HG03469 (cell line): ENCODE data around the gene TENM3.
A peak's percentile ranks its signal among the peaks of the same experiment; 100 is the strongest.
"Not testable (repeated sequence)": the region's sequence is repeated elsewhere in the genome, so short reads cannot be mapped to it uniquely, and the experiment has no call there.

Experiments used
- ATAC-seq: cut with Tn5 transposase; IDR thresholded peaks from one replicate; pipeline ENCODE4 v1.9.1; 2021; ENCODE audit warnings: mild to moderate bottlenecking, moderate library complexity, moderate number of reproducible peaks; ENCODE audit not compliant: unreplicated experiment

Gene TENM3

GRCh38 chr4:182385897-182386296 lies 142.7 kb downstream of the TENM3 start:
- peak; percentile 59 for ATAC-seq

GRCh38 chr4:182386576-182386975 lies 143.4 kb downstream of the TENM3 start:
- ATAC-seq: not testable (repeated sequence)

GRCh38 chr4:182391111-182391684 lies 148.0 kb downstream of the TENM3 start:
- ATAC-seq: no peak

GRCh38 chr4:182394181-182394580 lies 151.0 kb downstream of the TENM3 start:
- ATAC-seq: no peak

- no peak for ATAC-seq
Measured at GRCh38 chr4:182400081-182400480, 156.9 kb downstream of the TENM3 start.

- no peak for ATAC-seq
Measured at GRCh38 chr4:182400790-182401189, 157.6 kb downstream of the TENM3 start.

- no peak for ATAC-seq
Measured at GRCh38 chr4:182404376-182404775, 161.2 kb downstream of the TENM3 start.

GRCh38 chr4:182405087-182405486 lies 161.9 kb downstream of the TENM3 start:
- no peak for ATAC-seq

GRCh38 chr4:182409271-182409670 lies 166.1 kb downstream of the TENM3 start:
- no peak for ATAC-seq

- ATAC-seq: no peak
Measured at GRCh38 chr4:182411391-182411790, 168.2 kb downstream of the TENM3 start.

- ATAC-seq: no peak
Measured at GRCh38 chr4:182413550-182413949, 170.3 kb downstream of the TENM3 start.

GRCh38 chr4:182415116-182415515 lies 171.9 kb downstream of the TENM3 start:
- no peak for ATAC-seq

GRCh38 chr4:182416067-182416466 lies 172.9 kb downstream of the TENM3 start:
- ATAC-seq: no peak

GRCh38 chr4:182418054-182418734 lies 175.0 kb downstream of the TENM3 start:
- ATAC-seq: no peak

GRCh38 chr4:182420189-182420588 lies 177.0 kb downstream of the TENM3 start:
- ATAC-seq: no peak

- ATAC-seq: no peak
Measured at GRCh38 chr4:182421753-182422152, 178.6 kb downstream of the TENM3 start.

GRCh38 chr4:182425302-182425701 lies 182.1 kb downstream of the TENM3 start:
- no peak for ATAC-seq

- ATAC-seq: no peak
Measured at GRCh38 chr4:182426901-182427300, 183.7 kb downstream of the TENM3 start.

GRCh38 chr4:182427554-182427953 lies 184.4 kb downstream of the TENM3 start:
- no peak for ATAC-seq

GRCh38 chr4:182429896-182430295 lies 186.7 kb downstream of the TENM3 start:
- ATAC-seq: no peak

- ATAC-seq: no peak
Measured at GRCh38 chr4:182432819-182433218, 189.6 kb downstream of the TENM3 start.

GRCh38 chr4:182434720-182435119 lies 191.5 kb downstream of the TENM3 start:
- ATAC-seq: no peak

GRCh38 chr4:182435401-182435800 lies 192.2 kb downstream of the TENM3 start:
- no peak for ATAC-seq
